Stimulated activated CD4-positive, alpha-beta T cell treated with anti-CD3 and anti-CD28 coated beads, Interleukin-15, amount 100 ng/mL, for 24 hours (primary cell): ENCODE results near the gene MYH6.
"Not testable (repeated sequence)": the region's sequence is repeated elsewhere in the genome, so short reads cannot be mapped to it uniquely, and the experiment has no call there.

ENCODE experiments used
- DNase-seq: peaks from one replicate; pipeline ENCODE4 v3.0.0-alpha.2; 2020

The MYH6 gene

DNA sequence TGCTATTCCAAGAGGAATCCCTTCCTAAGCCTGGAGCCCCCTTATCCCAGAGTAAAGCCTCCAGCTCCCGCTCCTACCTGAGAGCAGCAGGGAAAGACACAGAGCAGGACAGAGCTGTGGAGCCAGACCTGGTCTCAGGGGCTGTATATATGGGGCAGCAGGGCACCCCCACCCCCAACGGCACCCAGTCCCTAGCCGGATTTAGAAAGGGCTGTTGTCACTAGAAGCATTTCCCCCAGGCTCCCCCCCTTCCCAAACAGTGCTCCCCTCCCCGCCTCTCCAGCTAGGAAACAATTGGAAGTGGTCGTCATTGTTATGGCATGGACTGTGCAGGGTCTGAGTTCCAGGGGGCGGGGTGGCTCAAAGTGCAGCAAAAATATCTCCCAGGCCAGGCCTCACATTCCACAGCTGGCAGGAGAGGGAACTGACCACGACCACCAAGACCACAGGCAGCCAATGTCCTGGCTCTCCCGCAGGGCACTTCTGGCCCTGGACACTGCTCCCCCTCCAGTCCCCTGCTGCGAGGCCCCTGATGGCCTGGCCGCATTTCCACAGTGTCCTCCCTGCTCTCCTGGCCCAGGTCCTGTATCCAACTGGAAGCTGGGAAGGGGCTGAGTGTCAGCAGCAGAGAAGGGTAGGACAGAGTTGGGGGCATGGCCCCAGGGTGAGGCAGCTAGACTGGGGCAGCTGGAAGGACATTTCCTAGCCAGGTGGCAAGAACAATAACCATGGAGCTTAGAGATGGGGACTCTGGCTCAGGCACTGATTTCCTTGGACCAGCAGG lies 27.7 kb upstream of the MYH6 start, which contains the start of gene MYH7:
MYH7 (minus strand) TSS at position 118 of the 784 bp plus-strand sequence. CDS start 1,928 bp downstream, outside the sequence.
- no peak for DNase-seq

DNA sequence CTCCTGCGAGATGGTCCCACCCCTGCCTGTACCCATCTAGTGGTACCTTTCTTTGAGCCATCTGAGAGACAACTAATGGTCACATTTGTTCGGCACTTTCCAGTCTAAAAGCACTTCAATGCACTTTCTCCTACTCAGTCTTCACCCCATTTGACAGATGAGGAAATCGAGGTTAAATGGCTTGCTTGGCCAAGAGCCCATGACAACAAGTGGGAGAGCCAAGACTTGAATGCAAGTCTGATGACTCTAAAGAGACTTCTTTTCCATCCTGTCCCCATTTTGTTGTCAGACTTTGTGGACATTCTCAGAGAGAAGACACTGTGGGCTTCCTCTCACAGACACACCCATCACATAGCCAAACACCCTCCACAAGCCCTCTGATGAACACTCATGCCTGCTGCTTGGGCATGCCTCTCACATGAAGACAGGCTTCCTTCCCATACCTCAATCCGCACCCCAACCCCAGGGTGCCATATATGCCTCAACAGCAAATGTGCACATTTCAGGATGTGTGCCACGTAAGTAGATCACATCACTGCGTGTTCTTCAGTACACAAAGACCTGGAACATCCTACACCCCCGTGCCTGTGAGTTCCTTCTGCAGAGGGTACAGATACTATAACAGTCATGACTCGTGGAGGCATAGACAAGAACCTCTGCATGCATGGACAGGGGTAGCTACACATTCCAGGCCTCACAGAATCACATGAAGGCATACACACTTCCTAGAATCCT lies 26.6 kb upstream of the MYH6 start:
- no peak for DNase-seq

DNA sequence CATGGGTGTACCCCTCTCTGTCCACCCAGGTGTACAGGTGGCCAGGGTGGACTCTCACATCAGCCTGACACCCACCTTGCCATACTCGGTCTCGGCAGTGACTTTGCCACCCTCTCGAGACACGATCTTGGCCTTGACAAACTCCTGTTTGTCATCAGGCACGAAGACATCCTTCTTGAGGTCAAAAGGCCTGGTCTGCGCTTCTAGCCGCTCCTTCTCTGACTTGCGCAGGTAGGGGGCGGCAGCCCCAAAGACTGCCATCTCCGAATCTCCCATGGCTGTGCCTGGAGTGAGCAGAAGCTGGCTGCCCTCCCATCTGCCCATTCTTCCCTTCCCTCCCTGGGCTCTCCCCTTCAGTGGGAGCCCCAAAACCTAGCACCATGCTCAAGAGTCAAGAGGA lies 25.4 kb upstream of the MYH6 start:
- no peak for DNase-seq

DNA sequence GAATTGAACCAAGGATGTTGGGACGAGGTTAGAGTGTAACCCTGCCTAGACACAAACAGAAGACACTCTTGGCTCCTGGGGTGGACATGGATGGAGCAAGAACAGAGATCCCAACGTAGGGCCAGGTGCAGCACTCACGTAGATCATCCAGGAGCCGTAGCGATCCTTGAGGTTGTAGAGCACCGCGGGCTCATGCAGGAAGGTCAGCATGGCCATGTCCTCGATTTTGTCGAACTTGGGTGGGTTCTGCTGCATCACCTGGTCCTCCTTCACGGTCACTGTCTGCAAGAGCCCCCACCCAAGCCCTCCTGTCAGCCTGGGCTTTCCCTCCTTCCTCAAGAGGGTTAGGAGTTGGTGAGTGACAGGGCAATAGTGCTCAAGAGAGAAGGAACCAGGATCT lies 24.9 kb upstream of the MYH6 start:
- DNase-seq = no peak

DNA sequence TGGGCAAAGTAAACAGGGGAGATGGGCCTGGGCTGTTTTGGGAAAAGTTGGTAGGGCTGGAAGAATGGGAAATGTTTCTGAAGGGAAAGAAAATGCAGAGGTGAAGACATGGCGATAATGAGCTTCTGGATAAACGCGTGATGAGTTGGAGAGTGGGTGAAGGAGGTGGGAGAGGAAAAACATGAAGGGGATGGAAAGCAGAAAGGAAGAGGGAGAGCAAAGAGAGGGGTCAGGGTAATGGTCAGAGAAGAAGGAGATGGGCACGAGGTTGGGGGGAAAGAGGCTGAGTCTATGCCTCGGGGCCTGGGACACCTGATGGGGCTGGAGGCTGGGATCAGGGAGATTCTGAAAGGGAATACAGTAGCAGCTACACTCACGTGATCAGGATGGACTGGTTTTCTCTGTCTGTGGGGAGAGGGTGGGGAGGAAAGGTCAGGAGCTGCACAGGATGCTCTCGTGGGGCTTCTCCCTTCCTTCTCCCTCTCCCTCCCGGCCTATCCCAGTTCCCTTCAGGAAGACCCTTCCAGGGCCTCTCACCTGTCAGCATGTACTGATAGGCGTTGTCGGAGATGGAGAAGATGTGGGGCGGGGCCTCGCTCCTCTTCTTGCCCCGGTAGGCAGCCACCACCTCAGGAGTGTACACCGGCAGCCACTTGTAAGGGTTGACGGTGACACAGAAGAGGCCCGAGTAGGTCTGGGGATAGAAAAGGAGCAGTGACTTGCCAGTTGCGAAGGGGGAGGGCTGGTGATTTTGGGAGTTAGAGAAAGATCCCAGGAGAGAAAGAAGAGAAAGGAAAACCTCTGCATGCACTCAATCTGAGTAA lies 24.2 kb upstream of the MYH6 start:
- DNase-seq = no peak

DNA sequence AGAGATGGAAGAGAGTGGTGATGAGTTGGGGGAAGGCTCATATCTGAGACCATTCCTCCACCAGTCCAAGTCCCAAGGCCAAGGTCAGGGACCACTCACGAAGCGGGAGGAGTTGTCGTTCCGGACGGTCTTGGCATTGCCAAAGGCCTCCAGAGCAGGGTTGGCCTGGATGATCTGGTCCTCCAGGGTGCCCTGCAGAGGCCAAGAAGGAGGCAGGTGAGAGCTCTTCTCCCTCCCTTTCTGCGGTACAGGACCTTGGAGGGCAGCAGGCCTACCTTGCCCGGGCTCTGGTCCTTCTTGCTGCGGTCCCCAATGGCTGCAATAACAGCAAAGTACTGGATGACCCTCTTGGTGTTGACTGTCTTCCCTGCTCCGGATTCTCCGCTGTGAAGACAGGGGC lies 23.4 kb upstream of the MYH6 start:
- DNase-seq = no peak

DNA sequence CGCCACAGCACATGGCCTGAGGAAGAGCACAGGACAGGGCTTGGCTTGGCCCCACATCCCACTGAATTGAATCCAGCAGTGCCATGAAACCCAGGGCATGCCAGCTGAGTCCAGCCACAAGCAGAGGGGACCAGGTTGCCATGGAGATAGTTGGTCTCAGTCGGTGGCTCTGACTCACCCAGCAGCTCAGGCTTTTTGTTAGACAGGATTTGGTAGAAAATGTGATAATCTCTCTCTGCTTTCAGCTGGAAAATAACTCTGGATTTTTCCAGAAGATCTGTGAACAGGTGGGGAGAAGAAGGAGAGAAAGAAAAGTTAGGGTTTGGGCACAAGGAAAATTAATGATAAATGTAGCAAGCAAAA lies 22.6 kb upstream of the MYH6 start:
- DNase-seq = no peak

DNA sequence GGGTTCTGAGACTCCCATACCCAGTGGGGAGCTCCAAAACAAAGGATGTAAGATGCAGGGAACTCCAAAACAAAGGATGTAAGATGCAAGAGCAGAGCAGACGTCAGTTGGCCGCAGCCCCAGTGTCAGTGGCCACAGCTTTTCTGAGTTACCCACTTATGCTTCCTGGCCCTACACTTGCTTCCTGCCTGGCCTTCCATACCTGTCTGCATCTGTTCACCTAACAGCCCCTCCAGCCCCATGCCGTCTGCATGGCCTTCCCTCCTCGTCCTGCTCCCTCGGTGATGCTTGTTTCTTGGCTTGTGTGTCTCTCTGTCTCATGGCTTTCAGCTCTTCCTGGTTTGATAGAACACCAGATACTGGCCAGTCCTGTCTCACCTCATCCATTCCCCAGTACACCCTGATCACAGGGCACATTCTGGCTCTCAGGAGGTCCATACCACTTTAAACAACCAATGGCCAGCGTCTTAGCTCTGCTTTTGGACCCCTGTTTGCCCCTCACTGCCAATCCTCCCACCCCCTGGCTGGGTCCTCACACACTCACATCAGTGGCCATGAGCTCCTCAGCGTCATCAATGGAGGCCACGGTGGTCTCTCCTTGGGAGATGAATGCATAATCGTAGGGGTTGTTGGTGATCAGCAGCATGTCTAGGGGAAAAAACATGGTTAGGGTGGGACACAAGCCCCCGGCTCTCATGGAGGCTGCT lies 22.1 kb upstream of the MYH6 start:
- DNase-seq = no peak

DNA sequence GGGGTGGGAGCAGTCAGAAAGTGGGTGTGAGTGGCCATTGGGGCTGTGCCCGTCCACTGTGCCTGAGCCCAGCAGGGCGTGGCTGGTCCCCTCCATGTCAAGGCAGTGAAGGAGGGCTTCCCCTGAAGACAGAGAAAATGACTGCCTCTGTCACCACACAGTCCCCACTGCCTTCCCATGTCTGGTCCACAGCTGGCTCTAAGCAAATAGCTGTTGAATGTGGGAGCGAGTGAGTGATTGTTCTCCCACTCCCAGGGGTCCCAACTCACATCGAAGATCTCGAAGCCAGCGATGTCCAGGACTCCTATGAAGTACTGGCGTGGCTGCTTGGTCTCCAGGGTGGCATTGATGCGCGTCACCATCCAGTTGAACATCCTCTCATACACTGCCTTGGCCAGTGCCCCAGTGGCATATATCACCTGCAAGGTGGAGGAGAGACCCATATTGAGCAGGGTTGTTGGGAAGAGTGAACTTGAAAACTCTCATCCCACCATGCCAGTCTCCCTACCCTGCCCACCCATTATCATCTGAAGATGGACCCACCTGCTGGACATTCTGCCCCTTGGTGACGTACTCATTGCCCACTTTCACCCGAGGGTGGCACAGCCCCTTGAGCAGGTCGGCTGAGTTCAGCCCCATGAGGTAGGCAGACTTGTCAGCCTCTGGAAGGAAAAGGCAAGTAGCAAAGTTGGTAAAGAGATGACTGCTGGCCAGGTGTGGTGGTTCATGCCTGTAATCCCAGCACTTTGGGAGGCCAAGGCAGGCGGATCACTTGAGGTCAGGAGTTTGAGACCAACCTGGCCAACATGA lies 20.8 kb upstream of the MYH6 start:
- no peak for DNase-seq

DNA sequence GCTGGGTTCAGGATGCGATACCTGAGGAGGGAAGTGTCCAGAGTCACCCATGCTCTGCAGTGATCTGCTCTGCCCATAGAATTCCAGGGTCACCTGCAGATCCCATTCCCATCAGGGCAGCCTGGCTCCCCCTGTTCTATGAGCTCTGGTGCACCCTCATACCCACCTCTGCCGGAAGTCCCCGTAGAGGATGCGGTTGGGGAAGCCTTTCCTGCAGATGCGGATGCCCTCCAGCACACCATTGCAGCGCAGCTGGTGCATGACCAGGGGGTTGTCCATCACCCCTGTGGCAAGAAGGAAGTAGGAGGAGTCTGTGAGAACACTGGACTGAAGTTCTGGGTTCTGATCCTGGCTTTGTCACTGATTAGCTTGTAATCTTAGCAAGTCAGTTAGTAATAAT lies 17.7 kb upstream of the MYH6 start:
- DNase-seq = not testable (repeated sequence)

DNA sequence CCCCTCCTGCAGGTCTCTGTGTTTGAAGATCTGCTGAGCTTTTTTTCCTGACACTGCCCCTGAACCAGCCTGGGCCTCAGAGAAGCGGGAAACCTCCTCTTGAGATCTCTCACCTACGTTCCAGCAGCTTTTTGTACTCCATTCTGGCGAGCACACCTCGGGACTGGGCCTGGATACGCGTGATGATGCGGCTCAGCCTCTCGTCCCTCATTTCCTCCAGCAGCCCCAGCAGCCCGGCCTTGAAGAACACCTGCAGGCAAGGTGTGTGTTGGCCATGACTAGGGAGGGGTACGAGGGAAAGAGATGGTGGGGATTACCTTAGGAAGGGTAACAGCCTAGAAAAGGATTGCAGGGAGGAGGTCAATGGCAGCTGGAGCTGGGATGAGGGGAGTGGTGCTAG lies 17.1 kb upstream of the MYH6 start:
- no peak for DNase-seq

DNA sequence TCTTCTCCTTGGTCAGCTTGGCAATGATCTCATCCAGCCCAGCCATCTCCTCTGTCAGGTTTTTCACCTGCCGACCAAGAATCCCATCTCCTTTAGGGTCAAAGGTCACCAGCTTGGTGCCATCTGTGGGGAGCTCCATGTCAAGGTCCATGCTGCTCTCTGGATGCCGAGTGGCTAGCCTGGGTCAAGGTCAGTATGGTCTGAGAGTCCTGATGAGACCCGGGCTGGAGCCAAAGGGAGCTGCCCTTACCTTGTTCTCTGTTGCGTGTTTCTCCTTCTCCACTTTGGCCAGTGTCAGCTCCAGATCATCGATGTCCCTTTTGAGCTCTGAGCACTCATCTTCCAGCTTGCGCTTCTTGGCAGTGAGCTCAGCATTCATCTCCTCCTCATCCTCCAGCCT lies 15.6 kb upstream of the MYH6 start:
- DNase-seq = no peak

DNA sequence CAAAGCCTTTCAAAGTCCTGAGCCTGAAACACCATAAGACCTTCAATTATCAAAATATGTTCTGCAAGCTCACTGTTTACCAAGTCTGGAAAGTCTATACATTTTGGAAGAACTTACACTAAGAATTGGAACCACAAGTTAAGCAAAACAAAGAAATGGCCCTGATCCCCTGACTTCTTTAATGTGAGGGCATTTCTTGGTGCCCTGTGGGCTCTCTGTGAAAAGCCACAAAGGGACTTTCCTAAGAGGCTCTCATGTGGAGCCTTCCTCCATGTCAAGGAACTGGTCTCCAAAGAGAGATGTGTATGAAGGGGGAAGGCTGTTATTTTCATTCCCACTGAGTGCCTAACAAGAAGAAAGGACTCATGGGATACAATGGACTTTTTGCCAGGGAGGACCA lies 13.5 kb upstream of the MYH6 start:
- DNase-seq = no peak

DNA sequence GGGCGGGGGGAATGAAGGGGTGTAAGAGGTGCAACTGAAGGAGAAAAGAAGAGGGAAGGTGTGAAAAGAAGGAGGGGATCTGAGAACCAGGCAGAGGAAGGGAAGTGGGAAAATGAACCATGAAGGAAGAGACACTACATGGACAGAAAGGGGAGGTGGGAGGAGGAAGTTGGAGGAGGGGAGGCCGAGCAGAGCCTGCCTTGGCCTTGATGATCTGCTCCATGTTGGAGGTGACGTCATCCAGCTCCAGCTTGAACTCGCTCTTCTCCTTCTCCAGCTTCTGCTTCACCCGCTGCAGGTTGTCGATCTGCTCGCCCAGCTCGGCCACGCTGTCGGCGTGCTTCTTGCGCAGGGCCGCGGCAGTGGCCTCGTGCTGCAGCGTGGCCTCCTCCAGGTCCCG lies 11.6 kb upstream of the MYH6 start:
- not testable (repeated sequence) for DNase-seq

DNA sequence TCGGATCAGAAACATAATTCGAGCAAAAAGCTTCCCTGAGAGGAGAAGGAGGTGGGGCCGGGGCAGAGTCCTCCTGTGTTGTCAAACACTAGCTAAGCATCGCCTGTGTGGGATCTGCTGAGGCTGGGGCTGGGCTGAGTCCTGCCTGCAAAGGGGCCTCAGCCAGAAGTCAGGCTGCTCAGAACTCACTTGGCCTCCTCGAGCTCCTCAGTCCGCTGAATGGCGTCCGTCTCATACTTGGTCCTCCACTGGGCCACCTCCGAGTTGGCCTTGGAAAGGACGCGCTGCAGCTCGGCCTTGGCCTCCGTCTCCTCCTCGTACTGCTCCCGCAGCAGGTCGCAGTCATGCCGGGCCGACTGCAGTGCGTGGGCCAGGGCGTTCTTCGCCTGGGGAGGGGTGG lies 9.9 kb upstream of the MYH6 start:
- DNase-seq = no peak

DNA sequence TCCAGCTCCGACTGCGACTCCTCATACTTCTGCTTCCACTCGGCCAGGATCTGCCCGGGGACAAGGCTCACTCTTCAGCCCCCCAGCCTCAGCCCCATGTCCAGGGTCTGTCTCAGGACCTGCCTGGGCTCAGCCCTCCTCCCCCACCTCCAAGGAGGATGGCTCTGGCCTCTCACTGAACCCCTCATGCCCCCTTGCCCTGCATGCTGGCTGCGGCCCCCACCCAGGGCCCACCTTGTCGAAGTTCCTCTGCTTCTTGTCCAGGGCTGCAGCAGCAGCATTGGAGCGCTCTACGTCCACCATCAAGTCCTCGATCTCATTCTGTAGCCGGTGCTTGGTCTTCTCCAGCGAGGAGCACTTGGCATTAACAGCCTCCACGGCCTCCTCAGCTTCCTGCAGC lies 9.2 kb upstream of the MYH6 start:
- not testable (repeated sequence) for DNase-seq

DNA sequence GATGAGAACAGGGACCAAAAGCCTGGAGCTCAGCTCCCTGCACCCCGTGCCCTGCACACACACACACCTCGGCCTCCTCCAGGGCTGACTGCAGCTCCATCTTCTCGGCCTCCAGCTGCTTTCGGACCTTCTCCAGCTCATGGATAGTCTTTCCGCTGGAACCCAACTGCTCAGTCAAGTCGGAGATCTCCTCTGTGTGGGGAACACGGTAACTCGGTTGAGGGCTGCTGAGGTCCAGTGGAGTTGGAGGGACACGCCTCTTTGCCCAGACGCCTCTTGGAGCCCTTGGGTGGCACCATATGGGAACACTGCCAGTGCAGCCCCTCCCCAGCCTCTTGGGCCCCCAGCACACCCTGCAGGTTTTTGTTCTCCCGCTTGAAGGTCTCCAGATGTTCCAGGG lies 8.7 kb upstream of the MYH6 start:
- DNase-seq = no peak

DNA sequence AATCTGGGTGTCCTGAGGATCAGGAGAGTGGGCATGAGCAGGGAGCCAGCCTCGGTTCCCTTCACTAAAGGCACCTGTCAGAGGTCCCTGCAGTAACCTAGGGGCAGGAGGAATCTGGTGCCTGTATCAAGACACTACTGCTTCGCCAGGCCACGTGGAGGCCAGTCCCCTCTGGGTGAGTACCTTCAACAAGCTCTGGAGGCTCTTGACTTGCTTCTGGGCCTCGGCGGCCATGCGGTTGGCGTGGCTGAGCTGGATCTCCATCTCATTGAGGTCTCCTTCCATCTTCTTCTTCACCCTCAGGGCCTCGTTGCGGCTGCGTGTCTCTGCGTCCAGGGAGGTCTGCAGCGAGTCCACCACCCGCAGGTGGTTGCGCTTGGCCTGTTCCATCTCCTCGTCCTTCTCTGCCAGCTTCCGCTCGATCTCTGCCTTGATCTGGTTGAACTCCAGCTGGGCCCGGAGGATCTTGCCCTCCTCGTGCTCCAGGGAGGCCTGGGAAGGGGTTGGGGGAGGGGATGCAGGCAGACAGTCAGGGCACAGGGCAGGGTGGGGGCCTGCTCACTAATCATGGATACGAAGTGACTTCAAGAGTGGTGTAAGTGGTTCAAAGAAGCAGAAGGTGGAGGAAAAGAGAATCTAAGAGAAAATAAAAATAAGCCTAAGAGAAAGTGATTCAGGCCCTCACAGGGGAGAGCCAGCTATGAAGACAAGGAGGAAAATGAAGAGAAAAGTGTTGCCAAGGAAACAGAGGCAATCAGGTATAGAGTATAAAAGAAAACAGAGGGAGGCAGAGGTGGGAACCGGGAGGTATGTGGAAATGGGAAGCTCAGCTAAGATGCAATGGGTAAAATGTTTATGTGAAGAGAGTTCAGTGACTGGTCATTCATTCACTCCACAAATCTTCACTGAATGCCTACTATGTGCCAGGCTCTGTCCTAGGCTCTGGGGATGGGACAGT lies 8.0 kb upstream of the MYH6 start:
- DNase-seq = no peak

DNA sequence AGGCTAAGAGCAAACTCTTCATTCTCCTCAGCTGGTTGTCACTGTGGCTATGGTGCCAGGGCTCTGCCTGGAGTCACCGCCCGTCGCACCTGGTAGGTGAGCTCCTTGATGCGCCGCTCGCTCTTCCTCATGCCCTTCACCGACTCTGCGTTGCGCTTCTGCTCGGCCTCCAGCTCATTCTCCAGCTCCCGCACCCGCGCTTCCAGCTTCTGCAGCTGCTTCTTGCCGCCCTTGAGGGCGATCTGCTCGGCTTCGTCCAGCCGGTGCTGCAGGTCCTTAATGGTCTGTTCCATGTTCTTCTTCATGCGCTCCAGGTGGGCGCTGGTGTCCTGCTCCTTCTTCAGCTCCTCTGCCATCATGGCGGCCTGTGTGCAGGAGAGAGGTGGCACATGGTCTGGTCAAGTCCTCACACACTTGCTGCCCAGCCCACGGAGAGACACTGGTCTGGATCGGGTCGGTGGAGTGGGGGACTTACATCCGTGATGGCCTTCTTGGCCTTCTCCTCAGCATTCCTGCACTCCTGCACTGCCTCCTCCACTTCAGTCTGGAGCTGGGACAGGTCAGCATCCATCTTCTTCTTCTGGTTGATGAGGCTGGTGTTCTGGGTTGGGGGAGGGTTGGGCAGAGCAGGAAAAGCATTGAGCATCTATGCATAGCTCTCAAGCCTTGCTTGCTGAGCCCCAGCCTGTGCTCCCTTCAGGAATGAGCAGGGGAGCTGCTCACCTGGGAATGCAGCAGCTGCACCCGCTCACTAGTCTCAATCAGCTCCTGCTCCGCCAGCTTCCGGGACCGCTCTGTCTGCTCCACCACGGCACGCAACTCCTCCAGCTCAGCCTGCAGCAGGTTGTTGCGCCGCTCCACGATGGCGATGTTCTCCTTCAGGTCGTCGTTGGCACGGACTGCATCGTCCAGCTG lies 7.1 kb upstream of the MYH6 start:
- no peak for DNase-seq

DNA sequence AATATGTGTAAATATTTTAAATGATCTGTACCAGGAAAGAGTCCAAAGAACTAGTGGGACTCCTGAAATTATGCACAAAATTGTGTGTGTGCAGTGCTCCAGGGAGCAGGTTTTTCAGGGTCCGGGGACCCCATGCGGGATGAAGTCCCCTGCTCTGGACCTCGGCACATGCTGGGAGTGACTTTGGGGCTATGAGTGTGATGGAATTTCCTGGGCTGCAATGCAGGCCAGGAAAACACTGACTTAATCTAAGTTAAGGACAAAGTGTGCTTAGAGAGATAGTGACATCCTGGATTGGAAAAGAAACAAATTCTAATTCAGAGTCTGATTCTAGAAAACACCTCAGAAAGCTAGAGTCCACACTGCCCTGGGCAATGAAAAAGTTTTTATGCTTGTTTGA lies 6.2 kb upstream of the MYH6 start:
- DNase-seq = no peak
